IMR-90 (cell line): ENCODE measurements around the gene CFAP221. TPM values are rescaled to one million over a fixed set of nuclear protein-coding genes. Genes with fewer than 3 reads are reported as not detected.

Experiments used
- ATAC-seq: fragments of 200-7000 bp; cut with Tn5 transposase; 2 replicates; pipeline ENCODE4 v1.9.1; 2020; ENCODE audit warnings: low read depth, mild to moderate bottlenecking, moderate library complexity
- BruUV-seq: library from RNA; stranded (reverse); fragments of 400-500 nt; replicated peaks from 2 replicates; lab custom pipeline; 2021; lab: Mats Ljungman, UMichigan
- CTCF ChIA-PET: fragments of 300-600 bp; formaldehyde crosslinking; extraction: SDS; loops from one replicate; lab custom pipeline; 2021; ENCODE audit warnings: antibody characterized with exemption; lab: Yijun Ruan, JAX
- POLR2A ChIA-PET: fragments of 300-600 bp; sonication (Branson Sonifier 250); formaldehyde crosslinking; loops from one replicate; lab custom pipeline; 2022; ENCODE audit warnings: antibody characterized with exemption; ENCODE audit not compliant: unreplicated experiment; lab: Charles Lee
- DNase-seq: peaks from one replicate; pipeline ENCODE4 v3.0.0; 2013
- H2AFZ ChIP-seq: replicated peaks from 2 replicates; pipeline ENCODE3; 2013; ENCODE audit warnings: low read length, mild to moderate bottlenecking; ENCODE audit not compliant: poor library complexity
- H2AK5ac ChIP-seq: 2 replicates; pipeline ENCODE4 v1.6.1; 2013; ENCODE audit warnings: low read depth, low read length, inconsistent platforms
- H2AK9ac ChIP-seq: replicated peaks from 2 replicates; pipeline ENCODE3; 2013; ENCODE audit warnings: mild to moderate bottlenecking, low read depth, low read length, moderate library complexity; ENCODE audit not compliant: poor library complexity
- H2BK120ac ChIP-seq: 2 replicates; pipeline ENCODE4 v1.6.1; 2013; ENCODE audit warnings: low read depth, low read length, inconsistent platforms
- H2BK15ac ChIP-seq: 3 replicates; pipeline ENCODE4 v1.6.1; 2013; ENCODE audit warnings: low read depth, low read length, inconsistent platforms
- H2BK20ac ChIP-seq: 2 replicates; pipeline ENCODE4 v1.6.1; 2013; ENCODE audit warnings: low read depth, mild to moderate bottlenecking, inconsistent platforms, low read length, moderate library complexity
- H2BK5ac ChIP-seq: 2 replicates; pipeline ENCODE4 v1.6.1; 2013; ENCODE audit warnings: mild to moderate bottlenecking, low read depth, low read length, inconsistent platforms; ENCODE audit not compliant: poor library complexity, severe bottlenecking
- H3K14ac ChIP-seq: replicated peaks from 2 replicates; pipeline ENCODE4 v1.6.1; 2013; ENCODE audit warnings: low read depth, low read length, inconsistent platforms
- H3K18ac ChIP-seq: 2 replicates; pipeline ENCODE4 v1.6.1; 2013; ENCODE audit warnings: low read depth, low read length, control low read depth
- H3K23ac ChIP-seq: 2 replicates; pipeline ENCODE4 v1.6.1; 2013; ENCODE audit warnings: low read depth, low read length, inconsistent platforms
- H3K27ac ChIP-seq: 2 replicates; pipeline ENCODE4 v1.5.1; 2013; ENCODE audit warnings: mild to moderate bottlenecking, control low read depth, low read length; ENCODE audit not compliant: insufficient read depth
- H3K27me3 ChIP-seq: 2 replicates; pipeline ENCODE4 v1.6.1; 2013; ENCODE audit warnings: low read length; ENCODE audit not compliant: control insufficient read depth, insufficient read depth
- H3K36me3 ChIP-seq: 2 replicates; pipeline ENCODE4 v1.6.1; 2013; ENCODE audit warnings: low read length, mixed read lengths; ENCODE audit not compliant: control insufficient read depth, insufficient read depth
- H3K4ac ChIP-seq: 2 replicates; pipeline ENCODE4 v1.6.1; 2013; ENCODE audit warnings: low read depth, low read length, inconsistent platforms
- H3K4me1 ChIP-seq: 2 replicates; pipeline ENCODE4 v1.6.1; 2013; ENCODE audit warnings: low read length, mixed read lengths; ENCODE audit not compliant: control insufficient read depth, insufficient read depth
- H3K4me2 ChIP-seq: 2 replicates; pipeline ENCODE4 v1.6.1; 2013; ENCODE audit warnings: low read depth, mild to moderate bottlenecking, control low read depth, low read length, moderate library complexity
- H3K4me3 ChIP-seq: 2 replicates; pipeline ENCODE4 v1.5.1; 2013; ENCODE audit warnings: low read depth, mild to moderate bottlenecking, control low read depth, low read length, moderate library complexity; ENCODE audit not compliant: insufficient read depth
- H3K56ac ChIP-seq: 2 replicates; pipeline ENCODE4 v1.6.1; 2013; ENCODE audit warnings: low read length, inconsistent platforms; ENCODE audit not compliant: insufficient read depth; ENCODE audit errors: extremely low read depth
- H3K79me1 ChIP-seq, 2 experiments: 2 replicates each; pipeline ENCODE4 v1.6.1; 2013; ENCODE audit warnings: low read length in 2 of 2, inconsistent platforms in 1 of 2, low read depth in 1 of 2
- H3K9ac ChIP-seq: 2 replicates; pipeline ENCODE4 v1.6.1; 2013; ENCODE audit warnings: low read depth, low read length, control low read depth
- H3K9me1 ChIP-seq: 2 replicates; pipeline ENCODE4 v1.6.1; 2013; ENCODE audit warnings: low read length, inconsistent platforms; ENCODE audit not compliant: insufficient read depth
- H3K9me3 ChIP-seq: 2 replicates; pipeline ENCODE4 v1.6.1; 2013; ENCODE audit warnings: low read length; ENCODE audit not compliant: control insufficient read depth, insufficient read depth
- H4K20me1 ChIP-seq: 2 replicates; pipeline ENCODE4 v1.6.1; 2013; ENCODE audit warnings: low read length, inconsistent platforms; ENCODE audit not compliant: insufficient read depth
- H4K5ac ChIP-seq: 2 replicates; pipeline ENCODE4 v1.6.1; 2013; ENCODE audit warnings: mild to moderate bottlenecking, low read depth, low read length, control low read depth
- H4K8ac ChIP-seq, 2 experiments: 2 replicates each; pipeline ENCODE4 v1.6.1; 2013; ENCODE audit warnings: low read depth in 2 of 2, low read length in 2 of 2, control low read depth in 1 of 2, inconsistent platforms in 1 of 2
- H4K91ac ChIP-seq: 2 replicates; pipeline ENCODE4 v1.6.1; 2013; ENCODE audit warnings: low read depth, low read length, inconsistent platforms; ENCODE audit not compliant: insufficient read depth
- BHLHE40 ChIP-seq: fragments of 150-350 bp; IDR thresholded peaks from 2 replicates; pipeline ENCODE4 v1.6.1; 2016; ENCODE audit warnings: mild to moderate bottlenecking, low read depth, low read length
- CEBPB ChIP-seq: IDR thresholded peaks from 2 replicates; pipeline ENCODE4 v1.6.1; 2012; ENCODE audit warnings: low read depth, low read length, improper control_type of control experiment
- CHD1 ChIP-seq: IDR thresholded peaks from 2 replicates; pipeline ENCODE4 v1.6.1; 2012; ENCODE audit warnings: low read depth, low read length, improper control_type of control experiment
- FOS ChIP-seq: fragments of 150-350 bp; IDR thresholded peaks from 2 replicates; pipeline ENCODE4 v1.6.1; 2016; ENCODE audit warnings: low read depth, low read length
- MAFK ChIP-seq: IDR thresholded peaks from 2 replicates; pipeline ENCODE4 v1.6.1; 2012; ENCODE audit warnings: low read depth, low read length, improper control_type of control experiment
- MAZ ChIP-seq: IDR thresholded peaks from 2 replicates; pipeline ENCODE4 v1.6.1; 2012; ENCODE audit warnings: low read depth, mild to moderate bottlenecking, low read length, improper control_type of control experiment, moderate library complexity, borderline replicate concordance
- MXI1 ChIP-seq: IDR thresholded peaks from 2 replicates; pipeline ENCODE4 v1.6.1; 2012; ENCODE audit warnings: low read depth, mild to moderate bottlenecking, low read length, moderate library complexity, borderline replicate concordance
- NFE2L2 ChIP-seq: fragments of 150-350 bp; IDR thresholded peaks from 2 replicates; pipeline ENCODE4 v1.6.1; 2016; ENCODE audit warnings: low read depth, mild to moderate bottlenecking, low read length
- POLR2A ChIP-seq: IDR thresholded peaks from 2 replicates; pipeline ENCODE4 v1.6.1; 2012; ENCODE audit warnings: mild to moderate bottlenecking, low read depth, low read length
- RAD21 ChIP-seq: IDR thresholded peaks from 2 replicates; pipeline ENCODE4 v1.6.1; 2012; ENCODE audit warnings: low read length, improper control_type of control experiment
- RCOR1 ChIP-seq: IDR thresholded peaks from 2 replicates; pipeline ENCODE4 v1.6.1; 2012; ENCODE audit warnings: mild to moderate bottlenecking, low read length, improper control_type of control experiment; ENCODE audit not compliant: insufficient replicate concordance
- RFX5 ChIP-seq: IDR thresholded peaks from 2 replicates; pipeline ENCODE4 v1.8.0; 2012; ENCODE audit warnings: low read depth, mild to moderate bottlenecking, low read length, moderate library complexity
- SMC3 ChIP-seq: fragments of 150-350 bp; IDR thresholded peaks from 2 replicates; pipeline ENCODE4 v1.6.1; 2016; ENCODE audit warnings: low read depth, mild to moderate bottlenecking, antibody characterized with exemption, low read length, moderate library complexity
- WGBS, 2 experiments: methylation state at CpG; one replicate each; pipeline versions ENCODE4 v1.1.5 to v1.1.7; 2013; ENCODE audit warnings: missing lambda C conversion rate in 2 of 2; ENCODE audit not compliant: insufficient read length in 1 of 2; ENCODE audit errors: extremely low coverage in 2 of 2; 5-methylcytosine and 5-hydroxymethylcytosine counted together
- dilution Hi-C: fragments of 300-500 bp; cut with HindIII; formaldehyde crosslinking; loops from one replicate; pipeline ENCODE4 v1.14.3; 2018; ENCODE audit warnings: low sequenced_read_pairs; ENCODE audit not compliant: unreplicated experiment
- in situ Hi-C: fragments of 300-500 bp; cut with MboI; formaldehyde crosslinking; loops from 3 replicates; pipeline ENCODE4 v1.14.3; 2019; ENCODE audit warnings: low sequenced_read_pairs, inconsistent platforms, mixed read lengths
- intact Hi-C: fragments of 100-400 bp; cut with micrococcal nuclease; formaldehyde crosslinking; loops from 2 replicates; pipeline ENCODE4 v1.10.0; 2022
- polyA plus RNA-seq, 3 experiments: library from polyadenylated mRNA; depleted of rRNA; stranded (reverse); fragments of >200 nt; gene quantifications; 2 replicates each; pipeline ENCODE4 v1.2.3, GENCODE V29; 2012; ENCODE audit warnings: low replicate concordance in 1 of 3
- total RNA-seq: library from RNA; depleted of rRNA; stranded (reverse); fragments of >200 nt; gene quantifications from 2 replicates; pipeline ENCODE4 v1.2.3, GENCODE V29; 2012
- TF ChIP-seq, protein P1 (sequence below): fragments of 150-350 bp; IDR thresholded peaks from 2 replicates; pipeline ENCODE4 v1.6.1; 2017; ENCODE audit warnings: mild to moderate bottlenecking, antibody characterized with exemption, low read length, low read depth
- TF ChIP-seq, protein P2 (sequence below): fragments of 150-350 bp; IDR thresholded peaks from 2 replicates; pipeline ENCODE4 v1.6.1; 2016; ENCODE audit warnings: low read depth, mild to moderate bottlenecking, low read length, moderate library complexity, borderline replicate concordance

Gene CFAP221
- total and polyA plus RNA-seq, 2 of the 4 experiments (the other 2 are of a cell fraction) = not detected

DNA sequence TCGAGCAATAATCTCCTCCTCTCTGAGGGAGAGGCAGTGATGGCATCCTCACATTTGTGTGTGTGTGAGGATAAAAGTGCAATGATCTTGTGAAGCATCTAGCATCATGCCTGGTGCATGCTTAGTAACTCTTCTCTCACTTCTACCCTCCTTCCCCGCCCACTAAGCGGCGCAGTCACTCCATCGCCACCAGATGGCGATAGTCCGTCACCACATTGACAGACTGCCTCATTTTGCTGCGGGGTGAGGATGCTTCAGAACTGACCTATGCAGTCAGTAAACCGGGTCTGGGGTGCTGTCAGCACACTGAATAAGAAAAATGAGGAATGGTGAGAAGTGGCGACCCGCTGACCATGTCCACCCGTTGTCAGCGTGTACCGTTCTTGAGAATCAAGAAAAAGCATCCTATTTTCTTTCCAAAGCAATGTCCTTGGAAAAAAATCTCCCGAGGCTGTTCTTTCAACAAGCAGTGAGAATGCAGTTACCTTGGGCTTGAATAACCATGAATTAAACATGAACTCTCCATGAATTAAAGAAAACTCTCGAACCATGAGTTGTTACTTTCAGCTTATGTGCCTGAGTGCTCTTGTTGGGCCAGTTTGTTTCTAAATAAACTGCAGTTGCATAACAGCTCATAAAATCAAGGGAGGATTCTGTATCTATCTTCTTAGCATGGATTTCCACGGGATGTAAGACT lies 97.5 kb downstream of the CFAP221 start:
- WGBS, 2 experiments = no CpG with 5 or more reads among the region's 17 CpGs
- TF ChIP-seq MAFK (no peak), FOS (no peak), RAD21 (peak; percentile 86), CEBPB (no peak), BHLHE40 (no peak), MXI1 (no peak), CHD1 (no peak), RFX5 (no peak), NFE2L2 (no peak), RCOR1 (no peak), MAZ (peak; percentile 31; the same call in 1 of the 2 replicates), POLR2A (no peak), SMC3 (peak; percentile 80)
- TF ChIP-seq, protein P1, sequence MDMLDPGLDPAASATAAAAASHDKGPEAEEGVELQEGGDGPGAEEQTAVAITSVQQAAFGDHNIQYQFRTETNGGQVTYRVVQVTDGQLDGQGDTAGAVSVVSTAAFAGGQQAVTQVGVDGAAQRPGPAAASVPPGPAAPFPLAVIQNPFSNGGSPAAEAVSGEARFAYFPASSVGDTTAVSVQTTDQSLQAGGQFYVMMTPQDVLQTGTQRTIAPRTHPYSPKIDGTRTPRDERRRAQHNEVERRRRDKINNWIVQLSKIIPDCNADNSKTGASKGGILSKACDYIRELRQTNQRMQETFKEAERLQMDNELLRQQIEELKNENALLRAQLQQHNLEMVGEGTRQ = no peak
- TF ChIP-seq, protein P2, sequence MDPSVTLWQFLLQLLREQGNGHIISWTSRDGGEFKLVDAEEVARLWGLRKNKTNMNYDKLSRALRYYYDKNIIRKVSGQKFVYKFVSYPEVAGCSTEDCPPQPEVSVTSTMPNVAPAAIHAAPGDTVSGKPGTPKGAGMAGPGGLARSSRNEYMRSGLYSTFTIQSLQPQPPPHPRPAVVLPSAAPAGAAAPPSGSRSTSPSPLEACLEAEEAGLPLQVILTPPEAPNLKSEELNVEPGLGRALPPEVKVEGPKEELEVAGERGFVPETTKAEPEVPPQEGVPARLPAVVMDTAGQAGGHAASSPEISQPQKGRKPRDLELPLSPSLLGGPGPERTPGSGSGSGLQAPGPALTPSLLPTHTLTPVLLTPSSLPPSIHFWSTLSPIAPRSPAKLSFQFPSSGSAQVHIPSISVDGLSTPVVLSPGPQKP = no peak

More for the DNA sequence above, 97.5 kb downstream of the CFAP221 start:
- no peak overlapping the region for H2BK120ac ChIP-seq
- no peak overlapping the region for H2AK5ac ChIP-seq
- H3K9me3 ChIP-seq = no peaks in the 10 kb centered on the region
- ChIA-PET POLR2A (interaction anchor here (0.6 kb wide), 2 partner anchors 275 to 1043 kb away, joined by 4 to 9 read pairs; partner anchors contain the start of gene DBI), CTCF (interaction anchor here (1.0 to 1.1 kb wide), 2 partner anchors 9 to 20 kb away, joined by 3 to 4 read pairs; no protein-coding TSS in a partner anchor)
- H3K14ac ChIP-seq = no peak overlapping the region
- no peak overlapping the region for H3K27ac ChIP-seq
- no peak overlapping the region for H2BK20ac ChIP-seq
- H3K4ac ChIP-seq = no peak overlapping the region
- no peak overlapping the region for H4K8ac ChIP-seq
- in situ Hi-C loops = no loop called here
- H4K20me1 ChIP-seq = no peaks in the 10 kb centered on the region
- peak; percentile 71 for DNase-seq
- no peak overlapping the region for H3K4me3 ChIP-seq
- peak; percentile 96 for ATAC-seq
- no peaks in the 10 kb centered on the region for H3K9me1 ChIP-seq
- H3K56ac ChIP-seq = no peak overlapping the region
- no peaks in the 10 kb centered on the region for H3K4me1 ChIP-seq
- peaks cover 21% of the 10 kb centered on the region for H3K27me3 ChIP-seq
- H4K5ac ChIP-seq = no peak overlapping the region
- H2BK15ac ChIP-seq = no peak overlapping the region
- no peak overlapping the region for H3K18ac ChIP-seq
- H2AFZ ChIP-seq = peak overlapping the region; percentile 19
- H3K79me1 ChIP-seq = no peaks in the 10 kb centered on the region
- H3K9ac ChIP-seq = no peak overlapping the region
- H3K23ac ChIP-seq = no peak overlapping the region
- no peaks in the 10 kb centered on the region for H3K36me3 ChIP-seq
- no peak overlapping the region for H2AK9ac ChIP-seq
- no peak overlapping the region for H2BK5ac ChIP-seq
- H3K4me2 ChIP-seq = no peak overlapping the region; the same call in 1 of the 2 replicates
- intact Hi-C loops = loop anchor here (1.0 to 5.0 kb wide), 5 partner anchors 19 to 1041 kb away; no protein-coding TSS in a partner anchor
- no peak overlapping the region for H4K91ac ChIP-seq
- no TSS peak for BruUV-seq
- dilution Hi-C loops = no loop called here
